Measurements from ENCODE around the gene ZBTB48. TPM values are rescaled to one million over a fixed set of nuclear protein-coding genes. Genes with fewer than 3 reads are reported as not detected.

ZBTB48 gene
- total RNA-seq, 2 donors from 2014 or later = 28.2 to 31.0 TPM

- Mint-ChIP-seq H3K9me3 (no peaks in the 10 kb centered on the region), H3K4me3 (peak overlapping the region; percentile 75), H3K27me3 (ENCODE audit: insufficient read depth) (no peaks in the 10 kb centered on the region), H3K27ac (peak overlapping the region; percentile 94), H3K36me3 (ENCODE audit: low read depth) (no peaks in the 10 kb centered on the region), H3K4me1 (peaks cover 19% of the 10 kb centered on the region)
- TF ChIP-seq CTCF (conservative IDR thresholded peaks at IDR 0.05) = no peak
- Histone ChIP-seq H3K27ac (ENCODE audit: low read depth, low read length) (peak overlapping the region; percentile 96), H3K9me3 (ENCODE audit: control insufficient read depth, low read length) (no peaks in the 10 kb centered on the region), H3K27me3 (ENCODE audit: control insufficient read depth, insufficient read depth, low read length, poor library complexity, severe bottlenecking) (no peaks in the 10 kb centered on the region), H3K4me3 (ENCODE audit: low read length) (peak overlapping the region; percentile 69), H3K4me1 (ENCODE audit: control insufficient read depth, insufficient read depth, low read length) (peaks cover 10% of the 10 kb centered on the region), H3K9ac (ENCODE audit: extremely low read depth, low read length, poor library complexity, severe bottlenecking) (peak overlapping the region; percentile 45), H3K36me3 (ENCODE audit: control insufficient read depth, insufficient read depth, low read length) (peaks cover 9% of the 10 kb centered on the region)
- WGBS, 2 experiments (ENCODE audit: insufficient coverage in 1 of 2, insufficient read length in 1 of 2) = 2 to 10% methylated on average over 13 to 36 of the region's 36 CpGs
- peak; percentile 82 for DNase-seq
Measured at GRCh38 chr1:6603238-6603914, 23.6 kb downstream of the ZBTB48 start.

- no peaks in the 10 kb centered on the region for H3K27me3 Mint-ChIP-seq (ENCODE audit: insufficient read depth)
- peaks cover 5% of the 10 kb centered on the region for H3K36me3 ChIP-seq (ENCODE audit: control insufficient read depth, insufficient read depth, low read length)
- H3K4me3 ChIP-seq (ENCODE audit: low read length) = peak overlapping the region; percentile 69
- TF ChIP-seq CTCF (conservative IDR thresholded peaks at IDR 0.05) = peak; percentile 55
- H3K27ac ChIP-seq (ENCODE audit: low read depth, low read length) = peak overlapping the region; percentile 96
- H3K9ac ChIP-seq (ENCODE audit: extremely low read depth, low read length, poor library complexity, severe bottlenecking) = peak overlapping the region; percentile 45
- DNase-seq = peak; percentile 89
- H3K4me1 ChIP-seq (ENCODE audit: control insufficient read depth, insufficient read depth, low read length) = peaks cover 10% of the 10 kb centered on the region
- no peaks in the 10 kb centered on the region for H3K9me3 ChIP-seq (ENCODE audit: control insufficient read depth, low read length)
- H3K9me3 Mint-ChIP-seq = no peaks in the 10 kb centered on the region
- H3K27ac Mint-ChIP-seq = peak overlapping the region; percentile 94
- no peaks in the 10 kb centered on the region for H3K36me3 Mint-ChIP-seq (ENCODE audit: low read depth)
- peaks cover 19% of the 10 kb centered on the region for H3K4me1 Mint-ChIP-seq
- WGBS, 2 experiments (ENCODE audit: insufficient coverage in 1 of 2, insufficient read length in 1 of 2) = 20 to 42% methylated on average over 14 to 19 of the region's 19 CpGs
- H3K4me3 Mint-ChIP-seq = peak overlapping the region; percentile 75
- no peaks in the 10 kb centered on the region for H3K27me3 ChIP-seq (ENCODE audit: control insufficient read depth, insufficient read depth, low read length, poor library complexity, severe bottlenecking)
Measured at GRCh38 chr1:6603915-6604558, 24.2 kb downstream of the ZBTB48 start.

DNA sequence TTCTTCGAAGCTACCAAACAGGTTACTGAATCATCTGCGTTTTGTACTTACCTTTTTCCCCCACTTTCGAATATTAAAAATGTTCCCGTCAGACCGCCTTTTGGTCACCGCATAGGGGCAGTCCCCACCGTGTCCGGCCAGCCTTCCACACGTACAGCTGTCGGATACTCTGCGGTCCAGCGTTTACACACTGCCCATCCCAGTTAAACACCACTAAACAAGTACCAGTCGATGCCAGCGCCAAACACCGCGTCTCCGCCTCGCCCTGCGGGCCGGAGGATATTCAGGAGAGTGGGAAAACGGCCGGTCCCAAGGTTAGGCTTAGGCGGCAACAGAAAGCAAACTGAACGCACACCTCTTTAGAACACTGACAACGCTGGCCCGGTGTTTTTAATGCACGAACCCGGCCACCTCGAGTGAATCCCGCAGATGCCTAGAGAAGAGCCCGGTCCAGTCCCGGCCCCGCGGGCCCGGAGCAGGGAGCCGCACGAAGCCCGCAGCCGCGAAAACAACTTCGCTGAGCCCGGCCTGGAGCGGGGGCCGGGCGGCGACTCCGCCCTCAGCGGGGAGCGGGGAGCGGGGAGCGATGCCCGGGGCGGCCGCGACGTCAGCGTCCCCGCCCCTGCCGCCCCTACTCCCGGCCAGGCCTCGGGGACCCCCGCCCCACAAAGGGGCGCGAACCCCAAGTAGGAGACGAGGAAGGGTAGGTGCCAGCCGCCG, 33.0 kb downstream of the ZBTB48 start:
- Mint-ChIP-seq H3K4me1 (peaks cover 9% of the 10 kb centered on the region), H3K27me3 (ENCODE audit: insufficient read depth) (peaks cover 5% of the 10 kb centered on the region), H3K36me3 (ENCODE audit: low read depth) (peaks cover 11% of the 10 kb centered on the region), H3K27ac (peak overlapping the region; percentile 77), H3K9me3 (no peaks in the 10 kb centered on the region), H3K4me3 (peak overlapping the region; percentile 74)
- WGBS, 2 experiments (ENCODE audit: insufficient coverage in 1 of 2, insufficient read length in 1 of 2) = 1 to 2% methylated on average over 25 to 67 of the region's 67 CpGs
- no peak for DNase-seq
- Histone ChIP-seq H3K4me3 (ENCODE audit: low read length) (peak overlapping the region; percentile 95), H3K36me3 (ENCODE audit: control insufficient read depth, insufficient read depth, low read length) (peaks cover 15% of the 10 kb centered on the region), H3K27ac (ENCODE audit: low read depth, low read length) (peak overlapping the region; percentile 63), H3K9ac (ENCODE audit: extremely low read depth, low read length, poor library complexity, severe bottlenecking) (peak overlapping the region; percentile 54), H3K9me3 (ENCODE audit: control insufficient read depth, low read length) (no peaks in the 10 kb centered on the region), H3K27me3 (ENCODE audit: control insufficient read depth, insufficient read depth, low read length, poor library complexity, severe bottlenecking) (no peaks in the 10 kb centered on the region), H3K4me1 (ENCODE audit: control insufficient read depth, insufficient read depth, low read length) (no peaks in the 10 kb centered on the region)
- no peak for TF ChIP-seq CTCF (conservative IDR thresholded peaks at IDR 0.05)

Data from endodermal cell (in vitro differentiated cells).